Measurements from ENCODE around the gene JAKMIP1.

The JAKMIP1 gene

GRCh38 chr4:6042293-6043063, 157.9 kb downstream of the JAKMIP1 start:
- DNase-seq (ENCODE audit: low read depth), result no peak

DNA sequence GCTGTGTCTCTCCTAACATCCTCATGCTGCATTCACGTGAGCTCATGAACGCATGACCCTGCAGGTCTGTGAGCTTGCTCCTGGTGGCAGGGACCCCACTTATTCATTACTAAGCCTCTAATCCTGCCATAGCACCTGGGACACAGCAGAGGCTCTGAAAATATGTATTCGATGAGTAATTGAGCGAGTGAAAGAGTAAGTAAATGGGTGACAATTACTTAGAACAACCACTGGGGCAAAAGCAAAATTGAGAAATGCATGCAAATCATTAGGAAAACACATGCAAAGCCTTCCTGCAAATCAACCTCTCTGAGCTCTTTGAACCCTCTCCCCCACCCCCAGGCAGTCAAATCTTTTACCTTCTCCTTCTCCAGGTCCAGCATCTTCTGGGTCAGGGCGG, 158.5 kb downstream of the JAKMIP1 start:
- no peak for DNase-seq (ENCODE audit: low read depth)

GRCh38 chr4:6038711-6039110, 161.6 kb downstream of the JAKMIP1 start:
- no peak for DNase-seq (ENCODE audit: low read depth)

DNA sequence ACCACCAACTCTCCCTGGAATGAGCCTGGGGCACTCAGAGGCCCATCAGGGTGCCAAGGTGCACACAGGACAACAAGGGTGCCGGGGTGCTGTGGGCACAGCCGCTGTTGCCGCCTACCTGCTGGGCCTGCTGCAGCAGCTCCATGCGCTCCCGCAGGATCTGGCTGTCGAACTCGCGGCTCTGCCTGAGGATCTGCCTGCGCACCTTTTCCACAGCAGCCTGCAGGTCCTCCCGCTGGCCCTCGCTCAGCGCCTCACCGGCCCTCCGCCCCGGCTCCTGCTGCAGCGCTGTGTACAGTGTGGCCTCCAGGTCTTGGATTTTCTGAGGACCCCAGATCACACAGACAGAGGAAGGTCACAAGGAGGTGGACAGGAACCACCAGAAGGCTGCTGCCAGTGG, 164.6 kb downstream of the JAKMIP1 start:
- DNase-seq (ENCODE audit: low read depth), result no peak

DNA sequence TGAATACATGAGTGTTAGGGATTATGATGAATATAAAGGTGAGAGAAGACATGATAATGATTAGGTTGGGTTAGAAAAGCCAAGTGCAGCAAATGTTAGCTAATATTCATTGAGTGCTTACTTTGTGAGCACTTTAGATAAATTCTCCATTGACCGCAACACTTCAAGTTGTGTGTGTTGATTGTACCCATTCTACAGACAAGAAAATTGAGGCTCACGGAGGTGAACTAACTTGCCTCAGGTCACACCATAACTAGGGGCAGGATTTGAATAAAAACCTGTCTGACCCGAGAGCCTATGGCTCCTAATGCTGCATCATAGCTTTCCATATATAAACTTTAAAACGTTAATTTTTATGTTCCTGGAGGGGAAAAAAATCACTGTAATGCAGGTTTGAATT, 167.0 kb downstream of the JAKMIP1 start:
- no peak for DNase-seq (ENCODE audit: low read depth)

GRCh38 chr4:6032249-6033244, 167.8 kb downstream of the JAKMIP1 start:
- DNase-seq (ENCODE audit: low read depth), result no peak

- no peak for DNase-seq (ENCODE audit: low read depth)
These were observed 168.5 kb downstream of the JAKMIP1 start for GRCh38 chr4:6031846-6032245.

DNA sequence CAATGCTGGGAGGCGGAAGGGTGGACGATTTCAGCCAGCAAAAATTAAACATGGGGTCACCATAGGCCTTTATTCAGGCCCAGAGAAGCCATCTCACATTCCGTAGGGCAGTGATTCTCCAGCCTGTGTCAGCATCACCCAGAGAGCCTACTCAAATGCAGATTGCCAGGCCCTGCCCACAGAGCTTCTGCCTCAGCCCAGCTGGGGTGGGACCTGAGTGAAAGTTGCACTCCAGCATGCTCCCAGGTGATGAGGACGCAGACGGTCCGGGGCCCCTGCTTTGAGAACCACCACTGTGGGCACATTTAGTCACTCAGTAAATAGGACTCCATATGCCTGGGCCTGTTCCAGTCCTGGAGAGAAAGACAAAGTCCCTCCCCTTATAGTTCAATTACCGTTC, 169.7 kb downstream of the JAKMIP1 start:
- no peak for DNase-seq (ENCODE audit: low read depth)

DNA sequence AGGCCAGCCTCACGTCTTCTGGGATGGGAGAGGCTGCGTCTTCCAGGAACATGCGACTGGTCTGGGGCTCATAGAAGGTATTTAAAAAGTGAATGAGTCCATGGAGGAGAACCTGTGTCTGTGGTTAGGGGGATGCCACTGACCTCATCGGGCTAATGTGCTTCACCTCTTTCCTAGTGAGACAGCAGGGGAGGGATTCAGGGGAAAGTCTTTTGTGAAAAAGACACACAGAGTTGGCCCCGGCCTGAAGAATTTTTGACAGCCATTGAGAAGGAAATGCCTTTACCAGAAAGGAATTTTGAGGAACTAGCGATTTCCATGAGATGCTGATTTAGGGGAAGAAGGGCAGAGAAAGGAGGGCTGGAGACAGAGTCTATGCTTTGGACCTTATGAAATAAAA, 171.1 kb downstream of the JAKMIP1 start:
- DNase-seq (ENCODE audit: low read depth), result no peak

GRCh38 chr4:6028168-6028567, 172.2 kb downstream of the JAKMIP1 start:
- DNase-seq (ENCODE audit: low read depth), result no peak

- no peak for DNase-seq (ENCODE audit: low read depth)
These were observed 173.0 kb downstream of the JAKMIP1 start for GRCh38 chr4:6027392-6027791.

DNA sequence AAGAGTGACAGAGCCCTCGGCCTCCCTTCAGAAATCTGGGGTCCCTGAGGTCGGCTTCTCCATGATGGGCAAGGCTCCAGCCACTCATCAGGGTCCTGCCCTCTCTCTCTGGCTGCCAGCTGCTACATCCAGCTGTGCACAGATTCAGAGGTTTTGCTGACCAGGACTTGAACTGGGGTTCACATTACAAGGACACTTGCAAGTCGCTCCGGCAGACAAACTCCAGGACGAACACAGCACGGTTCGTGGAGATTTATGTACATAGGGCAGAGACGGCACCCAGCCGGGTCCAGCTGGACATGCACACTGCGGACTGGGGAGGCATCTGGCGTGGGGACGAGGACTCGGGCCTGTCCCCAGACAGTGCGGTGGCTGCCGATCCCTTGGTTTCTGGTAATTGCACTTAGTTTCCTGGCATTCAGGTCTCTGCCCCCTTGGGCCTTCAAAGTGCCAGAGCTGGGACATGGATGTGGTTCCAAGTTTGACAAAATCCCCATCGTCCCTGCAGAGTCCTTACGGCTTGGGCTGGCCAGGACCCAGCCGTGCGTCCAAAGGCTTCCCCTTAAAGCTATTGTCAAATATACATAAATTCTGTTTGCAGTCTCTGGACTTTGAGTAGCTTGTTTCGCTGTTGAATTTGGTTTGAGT, 175.9 kb downstream of the JAKMIP1 start:
- no peak for DNase-seq (ENCODE audit: low read depth)

DNA sequence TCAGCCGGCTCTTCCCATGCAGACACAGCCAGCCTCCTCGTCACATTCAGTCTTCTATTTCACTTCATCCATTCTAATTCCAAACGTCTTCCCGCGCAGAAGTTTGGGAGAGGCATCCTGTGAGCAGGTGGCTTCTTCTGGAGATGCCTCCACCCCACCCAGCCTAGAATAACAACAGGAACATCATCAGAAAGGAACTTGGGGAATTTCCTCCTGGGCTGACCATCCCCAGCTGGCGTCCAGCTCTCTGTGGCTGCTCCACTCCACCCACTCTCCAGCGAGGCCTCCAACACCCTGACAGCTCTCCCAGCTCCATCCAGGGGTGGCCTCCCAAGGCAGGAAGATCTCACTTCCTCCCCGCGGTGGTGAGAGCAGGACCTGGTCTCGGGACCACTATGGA, 176.6 kb downstream of the JAKMIP1 start:
- DNase-seq (ENCODE audit: low read depth), result no peak

DNA sequence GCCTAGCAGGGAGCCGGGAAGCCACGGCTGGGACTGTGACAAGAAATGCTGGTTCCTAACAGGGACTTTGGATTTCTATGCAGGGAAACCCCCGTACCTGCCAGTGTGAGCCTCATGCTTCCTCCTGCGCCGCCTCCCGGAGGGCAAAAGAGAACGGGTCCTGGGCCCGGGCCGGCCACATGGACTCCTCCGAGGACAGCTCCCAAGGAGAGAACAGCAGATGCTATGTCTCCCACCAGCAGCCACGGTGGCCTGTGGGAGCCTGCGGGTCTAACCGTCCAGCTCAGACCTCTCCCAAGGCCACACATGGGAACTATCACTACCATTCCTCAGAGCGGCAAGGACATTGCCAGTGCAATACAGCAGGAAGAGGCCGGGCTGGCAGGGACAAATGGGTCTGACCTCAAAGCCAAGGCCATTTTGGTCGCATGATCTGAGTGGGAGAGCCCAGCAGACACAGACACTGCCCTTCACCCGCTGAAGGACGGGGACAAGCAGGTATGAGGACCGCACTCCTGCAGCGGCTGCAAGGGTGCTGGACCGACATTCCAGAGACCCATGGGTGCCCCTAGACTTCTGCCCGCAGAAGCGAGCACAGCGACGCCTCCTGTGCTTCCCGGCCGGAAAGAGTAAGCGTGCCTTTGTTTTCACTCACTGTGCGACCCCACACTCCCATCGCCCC, 177.6 kb downstream of the JAKMIP1 start:
- DNase-seq (ENCODE audit: low read depth), result no peak

- no peak for DNase-seq (ENCODE audit: low read depth)
These were observed 178.3 kb downstream of the JAKMIP1 start for GRCh38 chr4:6021831-6022606.

GRCh38 chr4:6020613-6021012, 179.7 kb downstream of the JAKMIP1 start:
- no peak for DNase-seq (ENCODE audit: low read depth)

DNA sequence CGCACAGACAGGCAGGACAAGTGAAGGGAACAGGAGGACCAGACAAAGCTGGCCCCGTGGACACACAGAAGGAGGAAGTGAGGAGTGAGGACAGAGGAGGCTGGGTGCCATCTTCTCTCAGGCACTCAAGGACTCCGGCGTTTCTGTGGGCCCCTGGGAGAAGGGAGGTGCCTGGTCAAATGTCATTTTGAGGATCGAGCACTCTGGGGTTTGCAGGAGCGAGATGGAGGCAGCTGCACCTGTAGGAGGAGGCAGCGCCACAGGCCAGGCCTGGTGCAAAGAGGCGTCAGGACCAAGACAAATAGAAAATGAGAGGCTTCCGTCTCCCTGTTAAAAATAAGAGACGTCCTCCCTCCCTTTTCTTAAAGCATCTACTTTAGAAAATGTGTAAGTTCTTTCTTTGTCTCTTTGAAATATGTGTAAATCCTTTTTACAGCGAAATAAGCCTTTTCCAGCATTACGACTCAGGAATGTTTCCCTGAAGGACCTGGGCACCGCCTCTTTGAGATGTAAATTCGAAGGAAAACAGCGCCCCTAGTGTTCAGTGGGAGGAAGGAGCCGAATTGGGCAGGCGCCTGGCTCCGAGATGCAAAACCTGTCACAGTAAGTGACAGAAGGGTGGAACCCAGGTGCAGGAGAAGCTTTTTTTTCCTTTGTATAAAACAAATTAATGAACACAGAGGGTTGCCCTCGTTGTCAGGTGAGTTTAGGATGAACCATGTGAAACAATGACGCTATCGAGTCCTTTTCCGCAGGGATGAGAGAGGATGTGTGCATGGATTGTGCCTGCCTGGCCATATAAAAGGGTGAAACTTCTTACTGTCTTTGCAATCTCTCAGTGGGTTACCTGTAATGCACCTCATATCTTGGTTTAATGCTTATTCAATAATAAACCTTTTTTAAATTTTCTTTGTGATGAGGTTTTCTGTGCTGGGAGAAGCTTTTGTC, 180.8 kb downstream of the JAKMIP1 start:
- no peak for DNase-seq (ENCODE audit: low read depth)

DNA sequence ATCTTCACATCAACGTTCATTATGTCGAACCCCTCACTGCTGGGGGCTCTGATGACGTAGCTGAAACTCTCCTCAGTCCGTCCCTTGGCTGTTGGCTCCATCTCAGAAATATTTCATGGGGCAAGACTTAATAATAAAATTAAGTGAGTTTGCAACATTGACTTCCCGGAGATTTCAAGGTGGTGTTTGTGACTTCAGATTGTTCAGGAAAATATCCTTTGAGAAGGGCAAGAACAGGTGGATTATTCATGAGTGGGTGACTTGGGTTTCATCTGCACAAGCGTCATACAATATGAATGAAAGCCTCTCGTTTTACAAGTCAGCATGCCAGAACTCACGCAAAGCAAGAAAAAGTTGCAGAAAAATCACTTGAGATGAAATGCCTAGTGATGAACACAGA, 182.0 kb downstream of the JAKMIP1 start, which contains the start of gene C4orf50:
TSS of gene C4orf50 (minus strand) at position 101 of the 400 bp plus-strand sequence.
- no peak for DNase-seq (ENCODE audit: low read depth)

DNA sequence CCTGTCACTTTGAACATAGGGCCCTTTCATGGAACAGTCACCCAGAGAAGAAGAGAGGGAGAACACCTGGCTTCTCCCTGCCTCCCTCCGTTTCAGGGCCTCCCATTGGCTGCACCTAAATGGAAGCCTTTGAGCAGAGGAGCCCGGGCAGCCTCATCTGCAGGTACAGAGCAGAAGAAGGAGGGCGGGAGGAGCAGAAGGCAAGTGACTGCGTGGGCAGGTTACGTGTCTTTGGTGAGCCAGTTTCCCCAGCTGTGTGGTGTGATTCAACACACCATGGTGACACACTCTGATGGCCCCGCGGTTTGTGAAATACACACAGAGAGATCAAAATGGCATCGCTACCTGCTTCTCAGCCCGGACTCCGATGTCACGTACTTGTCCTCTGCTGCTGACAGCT, 182.5 kb downstream of the JAKMIP1 start:
- no peak for DNase-seq (ENCODE audit: low read depth)

DNA sequence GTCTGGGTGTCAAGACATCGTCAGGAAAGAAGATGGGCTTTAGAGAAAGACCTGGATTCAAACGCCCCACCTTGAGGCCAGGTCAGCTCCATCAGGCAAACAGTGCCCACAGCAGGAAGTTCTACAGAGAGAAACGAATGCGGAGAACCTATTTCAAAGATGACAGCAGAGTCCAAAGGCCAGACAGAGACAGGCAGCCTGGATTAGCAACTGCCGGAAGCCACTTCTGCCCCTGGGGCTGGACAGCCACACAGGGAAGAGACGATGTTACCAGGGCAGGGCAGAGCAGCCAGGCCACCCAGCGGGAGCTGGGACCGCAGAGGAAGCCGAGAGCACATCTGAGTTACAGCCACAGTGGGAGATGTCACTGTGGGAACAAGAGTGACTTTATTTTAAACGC, 183.3 kb downstream of the JAKMIP1 start:
- no peak for DNase-seq (ENCODE audit: low read depth)

Data from stimulated activated CD4-positive, alpha-beta T cell treated with anti-CD3 and anti-CD28 coated beads, Interleukin-2, amount 100 ng/mL, for 4 hours (primary cell).